GM10266 (cell line): ENCODE measurements around the gene ARHGAP22.

ENCODE experiments used
- DNase-seq: peaks from one replicate; pipeline ENCODE4 v3.0.0; 2012; ENCODE audit errors: extremely low spot score
- TF ChIP-seq, protein P1 (sequence below): IDR thresholded peaks from 2 replicates; pipeline ENCODE4 v1.5.1; 2012; ENCODE audit warnings: mild to moderate bottlenecking, low read depth; ENCODE audit not compliant: control insufficient read depth, insufficient read depth; ENCODE audit errors: missing control alignments

The ARHGAP22 gene

DNA sequence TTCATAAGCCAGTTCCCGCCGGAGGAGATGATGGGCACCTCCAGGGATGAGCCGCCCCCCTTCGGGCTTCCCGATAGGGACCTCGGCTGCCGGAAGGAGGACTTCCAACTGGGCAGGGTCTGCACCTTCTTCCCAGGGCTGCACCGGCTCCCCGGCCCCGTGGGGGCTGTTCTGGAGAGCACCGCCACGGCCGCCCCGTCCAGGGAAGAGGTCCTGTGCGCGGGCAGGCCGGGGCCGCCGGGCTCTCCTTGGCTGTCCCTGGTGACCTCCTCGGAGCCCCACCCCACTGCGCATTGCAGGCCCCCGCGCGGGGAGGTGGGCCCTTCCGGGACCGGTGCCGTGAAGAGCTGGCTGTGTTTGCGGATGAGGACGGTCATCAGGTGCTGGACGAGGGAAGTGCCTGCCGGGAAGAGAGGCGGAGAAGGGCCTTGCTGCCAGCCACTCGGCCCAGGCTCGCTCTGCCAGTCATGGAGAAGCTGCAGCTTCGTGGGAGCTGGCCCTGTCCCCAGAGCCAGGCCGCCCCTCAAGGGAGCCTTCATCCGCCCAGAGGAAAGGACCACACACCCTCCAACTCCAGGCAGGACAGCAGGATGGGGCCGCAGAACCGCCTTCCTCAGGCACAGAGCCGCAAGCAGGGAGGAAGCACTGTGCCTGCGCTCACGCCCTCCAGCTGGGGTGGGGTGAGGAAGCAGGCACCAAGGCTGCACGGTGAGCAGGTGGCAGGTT is 154.0 kb downstream of the ARHGAP22 start:
- DNase-seq: peak; percentile 15
- TF ChIP-seq, protein P1, sequence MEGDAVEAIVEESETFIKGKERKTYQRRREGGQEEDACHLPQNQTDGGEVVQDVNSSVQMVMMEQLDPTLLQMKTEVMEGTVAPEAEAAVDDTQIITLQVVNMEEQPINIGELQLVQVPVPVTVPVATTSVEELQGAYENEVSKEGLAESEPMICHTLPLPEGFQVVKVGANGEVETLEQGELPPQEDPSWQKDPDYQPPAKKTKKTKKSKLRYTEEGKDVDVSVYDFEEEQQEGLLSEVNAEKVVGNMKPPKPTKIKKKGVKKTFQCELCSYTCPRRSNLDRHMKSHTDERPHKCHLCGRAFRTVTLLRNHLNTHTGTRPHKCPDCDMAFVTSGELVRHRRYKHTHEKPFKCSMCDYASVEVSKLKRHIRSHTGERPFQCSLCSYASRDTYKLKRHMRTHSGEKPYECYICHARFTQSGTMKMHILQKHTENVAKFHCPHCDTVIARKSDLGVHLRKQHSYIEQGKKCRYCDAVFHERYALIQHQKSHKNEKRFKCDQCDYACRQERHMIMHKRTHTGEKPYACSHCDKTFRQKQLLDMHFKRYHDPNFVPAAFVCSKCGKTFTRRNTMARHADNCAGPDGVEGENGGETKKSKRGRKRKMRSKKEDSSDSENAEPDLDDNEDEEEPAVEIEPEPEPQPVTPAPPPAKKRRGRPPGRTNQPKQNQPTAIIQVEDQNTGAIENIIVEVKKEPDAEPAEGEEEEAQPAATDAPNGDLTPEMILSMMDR: no peak

DNA sequence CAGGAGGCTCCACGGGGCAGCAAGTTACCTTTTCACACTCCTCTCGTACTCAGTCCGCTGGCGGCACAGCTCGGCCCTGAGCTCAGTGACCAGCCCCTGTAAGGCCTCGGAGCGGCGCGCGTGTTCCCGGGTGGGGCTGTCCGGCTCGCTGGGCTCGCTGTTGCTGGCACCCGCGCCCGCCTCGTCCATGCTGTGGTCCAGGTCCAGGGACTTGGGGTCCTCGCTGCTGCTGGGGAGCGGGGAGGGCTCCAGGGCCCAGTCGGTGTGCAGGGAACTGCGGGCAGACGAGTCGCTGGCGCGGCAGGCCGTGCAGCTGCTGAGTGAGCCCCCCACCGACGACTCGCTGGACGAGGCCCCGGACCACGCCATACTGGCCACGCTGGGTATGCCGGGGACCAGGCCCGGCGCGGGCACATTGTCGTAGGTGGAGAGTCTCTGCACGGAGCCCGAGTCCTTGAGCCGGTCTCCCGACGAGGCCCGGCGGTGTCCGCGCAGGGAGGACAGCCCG is 154.6 kb downstream of the ARHGAP22 start:
- peak; percentile 22 for DNase-seq
- TF ChIP-seq, protein P1: no peak

DNA sequence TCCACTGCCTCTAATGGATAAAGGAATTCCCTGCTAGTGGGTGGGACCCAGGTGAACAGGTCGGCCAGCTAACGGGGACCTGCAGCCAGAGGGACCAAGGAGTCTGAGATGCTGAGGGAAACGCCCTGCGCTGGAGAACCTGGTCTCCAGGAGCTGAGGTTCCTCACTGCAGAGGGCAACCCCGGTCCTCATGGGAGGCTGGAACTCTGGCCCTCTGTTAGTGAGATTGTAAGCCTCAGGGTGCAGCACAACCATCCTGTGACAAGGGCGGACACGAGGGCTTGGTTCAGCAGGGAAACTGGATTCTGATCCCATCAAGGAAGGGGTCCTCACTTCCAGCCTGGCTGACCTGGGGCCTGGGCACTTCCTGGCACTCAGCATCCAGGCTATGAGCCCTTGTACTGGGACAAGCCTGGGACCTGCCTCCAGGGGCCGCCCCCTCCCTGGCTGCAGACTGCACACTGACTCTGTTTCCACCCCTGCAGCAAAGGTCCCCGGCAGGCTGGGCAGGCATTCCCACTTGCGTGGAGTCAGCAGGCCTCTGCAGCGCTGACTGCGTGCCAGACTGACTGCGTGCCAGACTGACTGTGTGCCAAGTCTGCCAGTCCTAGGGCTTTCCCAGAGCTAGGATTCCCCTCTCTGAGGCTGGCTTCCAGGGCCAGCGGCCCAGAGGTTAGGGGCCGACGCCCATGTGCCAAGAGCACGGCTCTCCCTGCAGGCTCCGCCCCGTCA is 155.2 kb downstream of the ARHGAP22 start:
- TF ChIP-seq, protein P1: no peak
- peak; percentile 27 for DNase-seq

DNA sequence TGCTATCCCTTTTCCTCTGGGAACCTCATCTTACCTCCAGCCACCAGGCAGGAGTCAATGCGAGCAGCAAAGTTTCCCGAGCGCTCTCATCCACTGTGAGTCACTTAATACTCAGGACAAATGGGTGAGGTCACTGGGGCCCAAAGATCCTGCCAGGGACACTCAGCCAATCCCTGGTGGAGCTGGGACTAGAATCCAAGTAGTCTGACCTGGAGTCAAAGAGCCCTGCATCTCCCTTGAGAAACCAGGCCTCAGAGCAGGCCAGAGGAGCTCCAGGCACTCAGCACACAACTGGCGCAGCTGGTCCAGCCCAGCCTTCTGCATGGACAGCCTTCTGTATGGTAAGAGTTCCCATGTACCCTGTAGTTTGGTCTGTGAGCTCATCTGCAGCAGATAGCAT is 156.1 kb downstream of the ARHGAP22 start:
- peak; percentile 26 for DNase-seq

DNA sequence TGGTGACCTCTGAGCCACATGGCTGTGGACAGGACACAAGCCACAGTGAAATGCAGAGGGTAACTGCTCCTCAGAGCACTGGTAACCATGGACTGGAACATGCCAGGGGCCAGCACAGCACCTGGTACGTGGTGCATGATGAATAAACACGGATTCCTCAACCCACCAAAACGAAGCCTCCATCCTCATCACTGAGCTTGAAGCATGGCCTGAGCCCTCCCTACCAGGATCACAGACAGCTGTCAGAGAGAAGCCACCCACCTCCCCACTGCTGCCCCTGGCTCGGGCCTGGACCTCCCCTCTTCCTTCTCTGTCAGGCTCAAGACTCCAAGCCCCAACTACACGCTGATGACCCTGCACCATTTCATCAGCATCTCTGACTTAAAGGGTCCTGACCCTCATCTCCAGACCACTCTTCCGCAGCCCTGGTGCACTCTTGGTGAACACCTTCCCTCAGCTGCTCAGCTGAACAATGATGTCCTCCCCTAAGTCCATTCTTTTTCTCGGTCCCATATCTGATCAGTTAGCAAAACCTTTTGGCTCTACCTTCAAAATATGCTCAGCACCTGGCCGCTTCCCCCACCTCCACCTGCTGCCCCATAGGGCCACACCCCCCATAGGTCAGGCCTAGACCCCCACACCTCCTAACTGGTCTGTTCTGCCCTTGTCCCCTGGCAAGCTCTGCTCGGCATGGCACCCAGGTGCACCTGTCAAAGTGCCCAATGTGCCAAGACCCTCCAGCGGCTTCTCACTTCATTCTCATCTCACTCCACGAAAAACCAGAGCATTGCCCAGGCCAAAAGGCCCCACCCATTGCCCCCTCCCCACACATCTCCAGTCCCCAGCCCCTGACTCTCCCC is 157.3 kb downstream of the ARHGAP22 start:
- peak; percentile 16 for DNase-seq
- TF ChIP-seq, protein P1: no peak

More for the DNA sequence above, 156.1 kb downstream of the ARHGAP22 start:
- TF ChIP-seq, protein P1: no peak

DNA sequence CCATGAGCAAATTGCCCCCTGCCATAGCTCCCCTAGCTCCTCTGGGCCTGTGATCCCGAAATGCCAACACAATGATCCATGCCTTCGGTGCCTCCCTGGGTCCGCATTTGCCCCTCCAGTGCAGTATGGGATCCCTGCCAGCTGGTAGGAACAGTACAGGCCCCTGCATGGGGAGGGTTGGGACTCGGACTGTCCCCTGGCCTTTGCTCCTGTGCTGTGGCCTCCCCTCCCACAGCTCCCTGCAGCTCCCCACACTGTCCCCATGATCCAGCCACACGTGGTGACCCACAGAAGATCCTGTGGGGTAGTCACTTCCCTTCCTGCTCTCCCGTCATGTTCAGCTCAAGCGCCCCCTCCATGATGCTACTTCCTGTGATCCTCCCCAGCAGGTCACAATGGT is 158.1 kb downstream of the ARHGAP22 start:
- TF ChIP-seq, protein P1: no peak
- peak; percentile 23 for DNase-seq
